ENCODE data around the gene ACTL7B.
"Not testable (repeated sequence)": the region's sequence is repeated elsewhere in the genome, so short reads cannot be mapped to it uniquely, and the experiment has no call there.

ACTL7B gene

GRCh38 chr9:108889649-108890067 lies 33.9 kb upstream of the ACTL7B start:
- no peak for TF ChIP-seq SPI1 (IDR thresholded peaks at IDR 0.05; ENCODE audit: borderline replicate concordance, low read depth)
- TF ChIP-seq POLR2AphosphoS5 (IDR thresholded peaks at IDR 0.05; ENCODE audit: low read depth), result no peak
- TF ChIP-seq, protein P1, sequence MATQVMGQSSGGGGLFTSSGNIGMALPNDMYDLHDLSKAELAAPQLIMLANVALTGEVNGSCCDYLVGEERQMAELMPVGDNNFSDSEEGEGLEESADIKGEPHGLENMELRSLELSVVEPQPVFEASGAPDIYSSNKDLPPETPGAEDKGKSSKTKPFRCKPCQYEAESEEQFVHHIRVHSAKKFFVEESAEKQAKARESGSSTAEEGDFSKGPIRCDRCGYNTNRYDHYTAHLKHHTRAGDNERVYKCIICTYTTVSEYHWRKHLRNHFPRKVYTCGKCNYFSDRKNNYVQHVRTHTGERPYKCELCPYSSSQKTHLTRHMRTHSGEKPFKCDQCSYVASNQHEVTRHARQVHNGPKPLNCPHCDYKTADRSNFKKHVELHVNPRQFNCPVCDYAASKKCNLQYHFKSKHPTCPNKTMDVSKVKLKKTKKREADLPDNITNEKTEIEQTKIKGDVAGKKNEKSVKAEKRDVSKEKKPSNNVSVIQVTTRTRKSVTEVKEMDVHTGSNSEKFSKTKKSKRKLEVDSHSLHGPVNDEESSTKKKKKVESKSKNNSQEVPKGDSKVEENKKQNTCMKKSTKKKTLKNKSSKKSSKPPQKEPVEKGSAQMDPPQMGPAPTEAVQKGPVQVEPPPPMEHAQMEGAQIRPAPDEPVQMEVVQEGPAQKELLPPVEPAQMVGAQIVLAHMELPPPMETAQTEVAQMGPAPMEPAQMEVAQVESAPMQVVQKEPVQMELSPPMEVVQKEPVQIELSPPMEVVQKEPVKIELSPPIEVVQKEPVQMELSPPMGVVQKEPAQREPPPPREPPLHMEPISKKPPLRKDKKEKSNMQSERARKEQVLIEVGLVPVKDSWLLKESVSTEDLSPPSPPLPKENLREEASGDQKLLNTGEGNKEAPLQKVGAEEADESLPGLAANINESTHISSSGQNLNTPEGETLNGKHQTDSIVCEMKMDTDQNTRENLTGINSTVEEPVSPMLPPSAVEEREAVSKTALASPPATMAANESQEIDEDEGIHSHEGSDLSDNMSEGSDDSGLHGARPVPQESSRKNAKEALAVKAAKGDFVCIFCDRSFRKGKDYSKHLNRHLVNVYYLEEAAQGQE (IDR thresholded peaks at IDR 0.05; ENCODE audit: insufficient replicate concordance, low read depth), result no peak
- DNase-seq (ENCODE audit: low read depth in 1 of 2, low spot score in 1 of 2), result no peak
- H3K4me3 ChIP-seq (replicated peaks; ENCODE audit: insufficient read depth, low read length), result no peak overlapping the region
- no peaks in the 10 kb centered on the region for H3K27me3 ChIP-seq (ENCODE audit: insufficient read depth, poor library complexity, severe bottlenecking)
- H3K27ac ChIP-seq (replicated peaks), result no peak overlapping the region

DNA sequence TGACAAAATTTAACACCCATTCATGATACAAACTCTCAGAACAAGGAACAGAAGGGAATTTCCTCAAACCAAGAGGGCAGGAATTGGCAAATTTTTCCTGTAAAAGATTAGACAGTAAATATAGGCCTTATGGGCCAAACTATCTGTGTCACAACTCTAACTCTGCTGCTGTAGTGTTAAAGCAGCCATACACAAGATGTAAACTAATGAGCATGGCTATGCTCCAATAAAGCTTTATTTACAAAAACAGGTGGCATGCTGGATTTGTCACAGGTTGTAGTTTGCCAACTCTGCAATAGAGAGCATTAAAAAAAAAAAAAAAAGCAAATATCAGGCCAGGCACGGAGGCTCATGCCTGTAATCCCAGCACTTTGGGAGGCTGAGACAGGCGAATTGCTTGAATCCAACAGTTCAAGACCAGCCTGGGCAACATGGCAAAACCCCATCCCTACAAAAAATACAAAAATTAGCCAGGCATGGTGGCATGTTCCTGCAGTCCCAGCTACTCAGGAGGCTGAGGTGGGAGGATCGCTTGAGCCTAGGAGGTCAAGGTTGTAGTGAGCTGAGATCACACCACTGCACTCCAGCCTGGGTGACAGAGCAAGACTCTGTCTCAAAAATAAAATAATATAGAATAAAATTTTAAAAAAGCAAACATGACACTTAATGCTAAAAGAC lies 30.9 kb upstream of the ACTL7B start:
- not testable (repeated sequence) for DNase-seq (ENCODE audit: low read depth in 1 of 2, low spot score in 1 of 2); H3K27ac ChIP-seq (replicated peaks); H3K4me3 ChIP-seq (replicated peaks; ENCODE audit: insufficient read depth, low read length); H3K27me3 ChIP-seq (ENCODE audit: insufficient read depth, poor library complexity, severe bottlenecking)

GRCh38 chr9:108885643-108886348 lies 30.0 kb upstream of the ACTL7B start:
- TF ChIP-seq POLR2AphosphoS5 (IDR thresholded peaks at IDR 0.05; ENCODE audit: low read depth) (no peak), CTCF (IDR thresholded peaks at IDR 0.05; ENCODE audit: insufficient read depth, low read length) (no peak), GABPA (IDR thresholded peaks at IDR 0.05; ENCODE audit: low read depth) (no peak), SPI1 (IDR thresholded peaks at IDR 0.05; ENCODE audit: borderline replicate concordance, low read depth) (no peak)
- TF ChIP-seq, protein P1 (IDR thresholded peaks at IDR 0.05; ENCODE audit: insufficient replicate concordance, low read depth), result no peak
- no peaks in the 10 kb centered on the region for H3K27me3 ChIP-seq (ENCODE audit: insufficient read depth, poor library complexity, severe bottlenecking)
- no peak overlapping the region for H3K4me3 ChIP-seq (replicated peaks; ENCODE audit: insufficient read depth, low read length)
- no peak overlapping the region for H3K27ac ChIP-seq (replicated peaks)
- DNase-seq (ENCODE audit: low read depth in 1 of 2, low spot score in 1 of 2), result peak; percentile 33 to 35

- no peak for DNase-seq (ENCODE audit: low read depth in 1 of 2, low spot score in 1 of 2)
- Histone ChIP-seq H3K27ac (replicated peaks) (no peak overlapping the region), H3K4me3 (replicated peaks; ENCODE audit: insufficient read depth, low read length) (no peak overlapping the region), H3K27me3 (ENCODE audit: insufficient read depth, poor library complexity, severe bottlenecking) (no peaks in the 10 kb centered on the region)
- TF ChIP-seq CTCF (IDR thresholded peaks at IDR 0.05; ENCODE audit: insufficient read depth, low read length) (no peak), SPI1 (IDR thresholded peaks at IDR 0.05; ENCODE audit: borderline replicate concordance, low read depth) (no peak), GABPA (IDR thresholded peaks at IDR 0.05; ENCODE audit: low read depth) (no peak), POLR2AphosphoS5 (IDR thresholded peaks at IDR 0.05; ENCODE audit: low read depth) (no peak)
- TF ChIP-seq, protein P1 (IDR thresholded peaks at IDR 0.05; ENCODE audit: insufficient replicate concordance, low read depth), result no peak
These were observed 28.9 kb upstream of the ACTL7B start for GRCh38 chr9:108884701-108885100.
